GM12878 (cell line): Measurements from ENCODE around the gene ARL16. TPM values are rescaled to one million over a fixed set of nuclear protein-coding genes. Genes with fewer than 3 reads are reported as not detected.

ENCODE experiments used
- ATAC-seq: fragments of 200-7000 bp; cut with Tn5 transposase; 3 replicates; pipeline ENCODE4 v1.9.1; 2020; ENCODE audit warnings: mild to moderate bottlenecking, moderate library complexity
- BruUV-seq: library from RNA; stranded (reverse); fragments of 400-500 nt; replicated peaks from 2 replicates; lab custom pipeline; 2021; lab: Mats Ljungman, UMichigan
- CTCF ChIA-PET: fragments of 300-600 bp; sonication (Branson Sonifier 250); formaldehyde crosslinking; extraction: SDS; loops from one replicate; lab custom pipeline; 2021; ENCODE audit warnings: inconsistent platforms; lab: Yijun Ruan, JAX
- POLR2A ChIA-PET: fragments of 350-600 bp; formaldehyde crosslinking; extraction: SDS; loops from one replicate; lab custom pipeline; 2021; ENCODE audit warnings: inconsistent platforms; lab: Charles Lee
- RAD21 ChIA-PET: fragments of 300-600 bp; sonication (Branson Sonifier 250); formaldehyde crosslinking; loops from one replicate; lab custom pipeline; 2023; ENCODE audit warnings: antibody characterized with exemption; ENCODE audit not compliant: unreplicated experiment; lab: Charles Lee
- SMC1A ChIA-PET: fragments of 300-600 bp; sonication (Branson Sonifier 250); formaldehyde crosslinking; loops from one replicate; lab custom pipeline; 2023; ENCODE audit not compliant: unreplicated experiment, uncharacterized antibody; lab: Charles Lee
- DNase-seq: peaks from one replicate; pipeline ENCODE4 v3.0.0-alpha.2; 2011; ENCODE audit warnings: low read depth, low spot score
- FAIRE-seq: peaks from 3 replicates; lab custom pipeline; 2011; peaks lifted over from hg19 to GRCh38; lab: Jason Lieb, UNC
- H2AFZ ChIP-seq: 2 replicates; pipeline ENCODE4 v1.6.0; 2011; ENCODE audit warnings: low read depth, low read length, control low read depth; ENCODE audit not compliant: control insufficient read depth
- H3K27ac ChIP-seq: 2 replicates; pipeline ENCODE4 v1.5.1; 2011; ENCODE audit warnings: control low read depth; ENCODE audit not compliant: control insufficient read depth, insufficient read depth
- H3K27me3 ChIP-seq, 2 experiments: replicated peaks in 1 of 2; 2 replicates each; pipeline versions ENCODE4 v1.6.0 to v1.6.1; 2011; ENCODE audit warnings: low read length in 1 of 2; ENCODE audit not compliant: control insufficient read depth in 2 of 2, insufficient read depth in 2 of 2
- H3K36me3 ChIP-seq, 2 experiments: 2 replicates each; pipeline ENCODE4 v1.5.1; 2011; ENCODE audit warnings: low read length in 1 of 2; ENCODE audit not compliant: control insufficient read depth in 2 of 2, insufficient read depth in 2 of 2
- H3K4me1 ChIP-seq: 2 replicates; pipeline ENCODE4 v1.6.1; 2011; ENCODE audit warnings: mild to moderate bottlenecking, low read length, moderate library complexity, mixed read lengths; ENCODE audit not compliant: control insufficient read depth, insufficient read depth
- H3K4me2 ChIP-seq: 2 replicates; pipeline ENCODE4 v1.6.0; 2011; ENCODE audit warnings: control low read depth; ENCODE audit not compliant: control insufficient read depth, insufficient read depth
- H3K4me3 ChIP-seq: fragments of 200-600 bp; sonication (generic); 2 replicates; pipeline ENCODE4 v1.5.1; 2016
- H3K79me2 ChIP-seq: 2 replicates; pipeline ENCODE4 v1.6.0; 2011; ENCODE audit warnings: low read length; ENCODE audit not compliant: control insufficient read depth, insufficient read depth
- H3K9ac ChIP-seq: 2 replicates; pipeline ENCODE4 v1.8.0; 2011; ENCODE audit warnings: low read length, control low read depth, mixed read lengths; ENCODE audit not compliant: control insufficient read depth, insufficient read depth
- H3K9me3 ChIP-seq: replicated peaks from 3 replicates; pipeline ENCODE4 v1.5.1; 2011; ENCODE audit warnings: mild to moderate bottlenecking, low read length; ENCODE audit not compliant: control insufficient read depth, insufficient read depth
- H4K20me1 ChIP-seq: 2 replicates; pipeline ENCODE4 v1.6.0; 2011; ENCODE audit not compliant: control insufficient read depth, insufficient read depth
- ASH2L ChIP-seq: fragments of 300-600, 200-600 bp; sonication (generic); IDR thresholded peaks from 2 replicates; pipeline ENCODE4 v1.6.1; 2017; ENCODE audit warnings: low read depth, mild to moderate bottlenecking, borderline replicate concordance
- CBFB ChIP-seq: IDR thresholded peaks from 2 replicates; pipeline ENCODE4 v1.6.1; 2016; ENCODE audit warnings: antibody characterized with exemption, low read depth
- KDM1A ChIP-seq: fragments of 200-600 bp; sonication (generic); IDR thresholded peaks from 2 replicates; pipeline ENCODE4 v1.6.1; 2016; ENCODE audit warnings: borderline replicate concordance
- WGBS: methylation state at CpG from one replicate; pipeline ENCODE4 v1.1.6; 2016; ENCODE audit warnings: low lambda C conversion rate; ENCODE audit not compliant: insufficient replicate concordance, insufficient coverage; ENCODE audit errors: missing lambda C conversion rate; 5-methylcytosine and 5-hydroxymethylcytosine counted together
- in situ Hi-C: fragments of 300-500 bp; cut with MboI; formaldehyde crosslinking; loops from 9 replicates; pipeline ENCODE4 v1.14.3; 2018; ENCODE audit warnings: mixed read lengths
- intact Hi-C: fragments of 100-400 bp; cut with micrococcal nuclease; formaldehyde crosslinking; loops from one replicate; pipeline ENCODE4 v1.14.2; 2022; ENCODE audit not compliant: unreplicated experiment
- polyA plus RNA-seq, 11 experiments: library from polyadenylated mRNA; depleted of rRNA in 4 of 11; unstranded in 6 of 11; stranded (reverse) in 5 of 11; fragments of >200 nt; fragmentation: Nextera tagmentation in 4 of 11; fragmentation: Illumina TruSeq in 1 of 11; extraction: Ambion mirVana in 4 of 11; extraction: Trizol in 1 of 11; gene quantifications; 1 replicate in 1 of 11; 2 replicates in 10 of 11; pipeline versions ENCODE4 v1.2.1 to v1.2.3, GENCODE V29; 2011 to 2016; ENCODE audit warnings: inconsistent platforms in 2 of 11, missing spikeins in 2 of 11, low read depth in 1 of 11
- total RNA-seq, 4 experiments: library from RNA; depleted of rRNA in 3 of 4; stranded (reverse); fragments of >200 nt in 3 of 4; fragmentation: Illumina TruSeq in 1 of 4; extraction: Trizol in 1 of 4; gene quantifications; 2 replicates each; pipeline versions ENCODE4 v1.2.1 to v1.2.3, GENCODE V29; 2013 to 2021
- TF ChIP-seq, protein P1 (sequence below): fragments of 150-350 bp; IDR thresholded peaks from 2 replicates; pipeline ENCODE4 v1.6.1; 2016; ENCODE audit warnings: low read depth, low read length
- TF ChIP-seq, protein P2 (sequence below): fragments of 450-650 bp; IDR thresholded peaks from 2 replicates; pipeline ENCODE4 v1.6.1; 2016; ENCODE audit warnings: mild to moderate bottlenecking, moderate library complexity, borderline replicate concordance
- TF ChIP-seq, protein P3 (sequence below): IDR thresholded peaks from 2 replicates; pipeline ENCODE4 v1.6.1; 2012; ENCODE audit warnings: low read depth, low read length, improper control_type of control experiment

The ARL16 gene
- total and polyA plus RNA-seq, 10 of the 15 experiments (the other 5 are each of a cell fraction or from before 2014, with no cell fraction given): 4.7 to 47.6 (median 30.9) TPM

DNA sequence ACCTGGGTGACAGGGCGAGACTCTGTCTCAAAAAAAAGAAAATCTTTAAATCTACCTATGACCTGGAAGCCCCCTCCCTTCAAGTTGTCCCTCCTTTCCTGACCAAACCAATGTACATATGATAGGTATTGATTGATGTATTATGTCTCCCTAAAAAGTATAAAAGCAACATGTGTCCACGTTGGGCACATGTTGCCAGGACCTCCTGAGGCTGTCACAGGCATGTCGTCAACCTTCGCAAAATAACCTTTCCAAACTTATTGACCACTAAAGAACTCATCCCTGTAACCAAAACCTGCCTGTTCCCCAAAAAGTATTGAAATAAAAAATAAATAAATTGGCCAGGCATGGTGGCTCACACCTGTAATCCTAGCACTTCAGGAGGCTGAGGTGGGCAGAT lies 21.6 kb downstream of the ARL16 start:
- ChIA-PET RAD21 (no interaction called here), POLR2A (no interaction called here), CTCF (no interaction called here), SMC1A (no interaction called here)
- no peak overlapping the region for H2AFZ ChIP-seq
- no peaks in the 10 kb centered on the region for H3K27me3 ChIP-seq
- DNase-seq (no peak), ATAC-seq (no peak), FAIRE-seq (no peak)
- no peaks in the 10 kb centered on the region for H4K20me1 ChIP-seq
- intact Hi-C loops: no loop called here
- peaks cover 21% of the 10 kb centered on the region for H3K79me2 ChIP-seq
- in situ Hi-C loops: no loop called here
- no peak overlapping the region for H3K27ac ChIP-seq
- 96% methylated on average over 4 of the region's 4 CpGs for WGBS
- no peak overlapping the region for H3K9ac ChIP-seq
- TF ChIP-seq, protein P1, sequence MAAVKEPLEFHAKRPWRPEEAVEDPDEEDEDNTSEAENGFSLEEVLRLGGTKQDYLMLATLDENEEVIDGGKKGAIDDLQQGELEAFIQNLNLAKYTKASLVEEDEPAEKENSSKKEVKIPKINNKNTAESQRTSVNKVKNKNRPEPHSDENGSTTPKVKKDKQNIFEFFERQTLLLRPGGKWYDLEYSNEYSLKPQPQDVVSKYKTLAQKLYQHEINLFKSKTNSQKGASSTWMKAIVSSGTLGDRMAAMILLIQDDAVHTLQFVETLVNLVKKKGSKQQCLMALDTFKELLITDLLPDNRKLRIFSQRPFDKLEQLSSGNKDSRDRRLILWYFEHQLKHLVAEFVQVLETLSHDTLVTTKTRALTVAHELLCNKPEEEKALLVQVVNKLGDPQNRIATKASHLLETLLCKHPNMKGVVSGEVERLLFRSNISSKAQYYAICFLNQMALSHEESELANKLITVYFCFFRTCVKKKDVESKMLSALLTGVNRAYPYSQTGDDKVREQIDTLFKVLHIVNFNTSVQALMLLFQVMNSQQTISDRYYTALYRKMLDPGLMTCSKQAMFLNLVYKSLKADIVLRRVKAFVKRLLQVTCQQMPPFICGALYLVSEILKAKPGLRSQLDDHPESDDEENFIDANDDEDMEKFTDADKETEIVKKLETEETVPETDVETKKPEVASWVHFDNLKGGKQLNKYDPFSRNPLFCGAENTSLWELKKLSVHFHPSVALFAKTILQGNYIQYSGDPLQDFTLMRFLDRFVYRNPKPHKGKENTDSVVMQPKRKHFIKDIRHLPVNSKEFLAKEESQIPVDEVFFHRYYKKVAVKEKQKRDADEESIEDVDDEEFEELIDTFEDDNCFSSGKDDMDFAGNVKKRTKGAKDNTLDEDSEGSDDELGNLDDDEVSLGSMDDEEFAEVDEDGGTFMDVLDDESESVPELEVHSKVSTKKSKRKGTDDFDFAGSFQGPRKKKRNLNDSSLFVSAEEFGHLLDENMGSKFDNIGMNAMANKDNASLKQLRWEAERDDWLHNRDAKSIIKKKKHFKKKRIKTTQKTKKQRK: no peak
- TF ChIP-seq CBFB (no peak), ASH2L (no peak), KDM1A (no peak)
- TF ChIP-seq, protein P2, sequence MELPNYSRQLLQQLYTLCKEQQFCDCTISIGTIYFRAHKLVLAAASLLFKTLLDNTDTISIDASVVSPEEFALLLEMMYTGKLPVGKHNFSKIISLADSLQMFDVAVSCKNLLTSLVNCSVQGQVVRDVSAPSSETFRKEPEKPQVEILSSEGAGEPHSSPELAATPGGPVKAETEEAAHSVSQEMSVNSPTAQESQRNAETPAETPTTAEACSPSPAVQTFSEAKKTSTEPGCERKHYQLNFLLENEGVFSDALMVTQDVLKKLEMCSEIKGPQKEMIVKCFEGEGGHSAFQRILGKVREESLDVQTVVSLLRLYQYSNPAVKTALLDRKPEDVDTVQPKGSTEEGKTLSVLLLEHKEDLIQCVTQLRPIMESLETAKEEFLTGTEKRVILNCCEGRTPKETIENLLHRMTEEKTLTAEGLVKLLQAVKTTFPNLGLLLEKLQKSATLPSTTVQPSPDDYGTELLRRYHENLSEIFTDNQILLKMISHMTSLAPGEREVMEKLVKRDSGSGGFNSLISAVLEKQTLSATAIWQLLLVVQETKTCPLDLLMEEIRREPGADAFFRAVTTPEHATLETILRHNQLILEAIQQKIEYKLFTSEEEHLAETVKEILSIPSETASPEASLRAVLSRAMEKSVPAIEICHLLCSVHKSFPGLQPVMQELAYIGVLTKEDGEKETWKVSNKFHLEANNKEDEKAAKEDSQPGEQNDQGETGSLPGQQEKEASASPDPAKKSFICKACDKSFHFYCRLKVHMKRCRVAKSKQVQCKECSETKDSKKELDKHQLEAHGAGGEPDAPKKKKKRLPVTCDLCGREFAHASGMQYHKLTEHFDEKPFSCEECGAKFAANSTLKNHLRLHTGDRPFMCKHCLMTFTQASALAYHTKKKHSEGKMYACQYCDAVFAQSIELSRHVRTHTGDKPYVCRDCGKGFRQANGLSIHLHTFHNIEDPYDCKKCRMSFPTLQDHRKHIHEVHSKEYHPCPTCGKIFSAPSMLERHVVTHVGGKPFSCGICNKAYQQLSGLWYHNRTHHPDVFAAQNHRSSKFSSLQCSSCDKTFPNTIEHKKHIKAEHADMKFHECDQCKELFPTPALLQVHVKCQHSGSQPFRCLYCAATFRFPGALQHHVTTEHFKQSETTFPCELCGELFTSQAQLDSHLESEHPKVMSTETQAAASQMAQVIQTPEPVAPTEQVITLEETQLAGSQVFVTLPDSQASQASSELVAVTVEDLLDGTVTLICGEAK: no peak
- TF ChIP-seq, protein P3, sequence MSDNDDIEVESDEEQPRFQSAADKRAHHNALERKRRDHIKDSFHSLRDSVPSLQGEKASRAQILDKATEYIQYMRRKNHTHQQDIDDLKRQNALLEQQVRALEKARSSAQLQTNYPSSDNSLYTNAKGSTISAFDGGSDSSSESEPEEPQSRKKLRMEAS: no peak
- no peak overlapping the region for H3K4me2 ChIP-seq
- H3K4me3 ChIP-seq: no peak overlapping the region
- no TSS peak for BruUV-seq
- no peaks in the 10 kb centered on the region for H3K9me3 ChIP-seq
- H3K36me3 ChIP-seq: no peaks in the 10 kb centered on the region; a peak in 1 of 4 replicates
- peaks cover 13% of the 10 kb centered on the region for H3K4me1 ChIP-seq
